IMR-90 (cell line): ENCODE measurements around the gene GGTLC2. TPM values are rescaled to one million over a fixed set of nuclear protein-coding genes. Genes with fewer than 3 reads are reported as not detected.

Experiments
- ATAC-seq: fragments of 200-7000 bp; cut with Tn5 transposase; 2 replicates; pipeline ENCODE4 v1.9.1; 2020; ENCODE audit warnings: low read depth, mild to moderate bottlenecking, moderate library complexity
- BruUV-seq: library from RNA; stranded (reverse); fragments of 400-500 nt; replicated peaks from 2 replicates; lab custom pipeline; 2021; lab: Mats Ljungman, UMichigan
- CTCF ChIA-PET: fragments of 300-600 bp; formaldehyde crosslinking; extraction: SDS; loops from one replicate; lab custom pipeline; 2021; ENCODE audit warnings: antibody characterized with exemption; lab: Yijun Ruan, JAX
- POLR2A ChIA-PET: fragments of 300-600 bp; sonication (Branson Sonifier 250); formaldehyde crosslinking; loops from one replicate; lab custom pipeline; 2022; ENCODE audit warnings: antibody characterized with exemption; ENCODE audit not compliant: unreplicated experiment; lab: Charles Lee
- DNase-seq: peaks from one replicate; pipeline ENCODE4 v3.0.0; 2013
- H2AFZ ChIP-seq: replicated peaks from 2 replicates; pipeline ENCODE3; 2013; ENCODE audit warnings: low read length, mild to moderate bottlenecking; ENCODE audit not compliant: poor library complexity
- H2AK5ac ChIP-seq: 2 replicates; pipeline ENCODE4 v1.6.1; 2013; ENCODE audit warnings: low read depth, low read length, inconsistent platforms
- H2AK9ac ChIP-seq: replicated peaks from 2 replicates; pipeline ENCODE3; 2013; ENCODE audit warnings: mild to moderate bottlenecking, low read depth, low read length, moderate library complexity; ENCODE audit not compliant: poor library complexity
- H2BK120ac ChIP-seq: 2 replicates; pipeline ENCODE4 v1.6.1; 2013; ENCODE audit warnings: low read depth, low read length, inconsistent platforms
- H2BK15ac ChIP-seq: 3 replicates; pipeline ENCODE4 v1.6.1; 2013; ENCODE audit warnings: low read depth, low read length, inconsistent platforms
- H2BK20ac ChIP-seq: 2 replicates; pipeline ENCODE4 v1.6.1; 2013; ENCODE audit warnings: low read depth, mild to moderate bottlenecking, inconsistent platforms, low read length, moderate library complexity
- H2BK5ac ChIP-seq: 2 replicates; pipeline ENCODE4 v1.6.1; 2013; ENCODE audit warnings: mild to moderate bottlenecking, low read depth, low read length, inconsistent platforms; ENCODE audit not compliant: poor library complexity, severe bottlenecking
- H3K14ac ChIP-seq: replicated peaks from 2 replicates; pipeline ENCODE4 v1.6.1; 2013; ENCODE audit warnings: low read depth, low read length, inconsistent platforms
- H3K18ac ChIP-seq: 2 replicates; pipeline ENCODE4 v1.6.1; 2013; ENCODE audit warnings: low read depth, low read length, control low read depth
- H3K23ac ChIP-seq: 2 replicates; pipeline ENCODE4 v1.6.1; 2013; ENCODE audit warnings: low read depth, low read length, inconsistent platforms
- H3K27ac ChIP-seq: 2 replicates; pipeline ENCODE4 v1.5.1; 2013; ENCODE audit warnings: mild to moderate bottlenecking, control low read depth, low read length; ENCODE audit not compliant: insufficient read depth
- H3K27me3 ChIP-seq: 2 replicates; pipeline ENCODE4 v1.6.1; 2013; ENCODE audit warnings: low read length; ENCODE audit not compliant: control insufficient read depth, insufficient read depth
- H3K36me3 ChIP-seq: 2 replicates; pipeline ENCODE4 v1.6.1; 2013; ENCODE audit warnings: low read length, mixed read lengths; ENCODE audit not compliant: control insufficient read depth, insufficient read depth
- H3K4ac ChIP-seq: 2 replicates; pipeline ENCODE4 v1.6.1; 2013; ENCODE audit warnings: low read depth, low read length, inconsistent platforms
- H3K4me1 ChIP-seq: 2 replicates; pipeline ENCODE4 v1.6.1; 2013; ENCODE audit warnings: low read length, mixed read lengths; ENCODE audit not compliant: control insufficient read depth, insufficient read depth
- H3K4me2 ChIP-seq: 2 replicates; pipeline ENCODE4 v1.6.1; 2013; ENCODE audit warnings: low read depth, mild to moderate bottlenecking, control low read depth, low read length, moderate library complexity
- H3K4me3 ChIP-seq: 2 replicates; pipeline ENCODE4 v1.5.1; 2013; ENCODE audit warnings: low read depth, mild to moderate bottlenecking, control low read depth, low read length, moderate library complexity; ENCODE audit not compliant: insufficient read depth
- H3K56ac ChIP-seq: 2 replicates; pipeline ENCODE4 v1.6.1; 2013; ENCODE audit warnings: low read length, inconsistent platforms; ENCODE audit not compliant: insufficient read depth; ENCODE audit errors: extremely low read depth
- H3K79me1 ChIP-seq, 2 experiments: 2 replicates each; pipeline ENCODE4 v1.6.1; 2013; ENCODE audit warnings: low read length in 2 of 2, inconsistent platforms in 1 of 2, low read depth in 1 of 2
- H3K9ac ChIP-seq: 2 replicates; pipeline ENCODE4 v1.6.1; 2013; ENCODE audit warnings: low read depth, low read length, control low read depth
- H3K9me1 ChIP-seq: 2 replicates; pipeline ENCODE4 v1.6.1; 2013; ENCODE audit warnings: low read length, inconsistent platforms; ENCODE audit not compliant: insufficient read depth
- H3K9me3 ChIP-seq: 2 replicates; pipeline ENCODE4 v1.6.1; 2013; ENCODE audit warnings: low read length; ENCODE audit not compliant: control insufficient read depth, insufficient read depth
- H4K20me1 ChIP-seq: 2 replicates; pipeline ENCODE4 v1.6.1; 2013; ENCODE audit warnings: low read length, inconsistent platforms; ENCODE audit not compliant: insufficient read depth
- H4K5ac ChIP-seq: 2 replicates; pipeline ENCODE4 v1.6.1; 2013; ENCODE audit warnings: mild to moderate bottlenecking, low read depth, low read length, control low read depth
- H4K8ac ChIP-seq, 2 experiments: 2 replicates each; pipeline ENCODE4 v1.6.1; 2013; ENCODE audit warnings: low read depth in 2 of 2, low read length in 2 of 2, control low read depth in 1 of 2, inconsistent platforms in 1 of 2
- H4K91ac ChIP-seq: 2 replicates; pipeline ENCODE4 v1.6.1; 2013; ENCODE audit warnings: low read depth, low read length, inconsistent platforms; ENCODE audit not compliant: insufficient read depth
- BHLHE40 ChIP-seq: fragments of 150-350 bp; IDR thresholded peaks from 2 replicates; pipeline ENCODE4 v1.6.1; 2016; ENCODE audit warnings: mild to moderate bottlenecking, low read depth, low read length
- CEBPB ChIP-seq: IDR thresholded peaks from 2 replicates; pipeline ENCODE4 v1.6.1; 2012; ENCODE audit warnings: low read depth, low read length, improper control_type of control experiment
- CHD1 ChIP-seq: IDR thresholded peaks from 2 replicates; pipeline ENCODE4 v1.6.1; 2012; ENCODE audit warnings: low read depth, low read length, improper control_type of control experiment
- ELK1 ChIP-seq: fragments of 150-350 bp; IDR thresholded peaks from 2 replicates; pipeline ENCODE4 v1.6.1; 2016; ENCODE audit warnings: low read depth, mild to moderate bottlenecking, low read length, moderate library complexity, borderline replicate concordance
- FOS ChIP-seq: fragments of 150-350 bp; IDR thresholded peaks from 2 replicates; pipeline ENCODE4 v1.6.1; 2016; ENCODE audit warnings: low read depth, low read length
- MAFK ChIP-seq: IDR thresholded peaks from 2 replicates; pipeline ENCODE4 v1.6.1; 2012; ENCODE audit warnings: low read depth, low read length, improper control_type of control experiment
- MAZ ChIP-seq: IDR thresholded peaks from 2 replicates; pipeline ENCODE4 v1.6.1; 2012; ENCODE audit warnings: low read depth, mild to moderate bottlenecking, low read length, improper control_type of control experiment, moderate library complexity, borderline replicate concordance
- MXI1 ChIP-seq: IDR thresholded peaks from 2 replicates; pipeline ENCODE4 v1.6.1; 2012; ENCODE audit warnings: low read depth, mild to moderate bottlenecking, low read length, moderate library complexity, borderline replicate concordance
- NFE2L2 ChIP-seq: fragments of 150-350 bp; IDR thresholded peaks from 2 replicates; pipeline ENCODE4 v1.6.1; 2016; ENCODE audit warnings: low read depth, mild to moderate bottlenecking, low read length
- POLR2A ChIP-seq: IDR thresholded peaks from 2 replicates; pipeline ENCODE4 v1.6.1; 2012; ENCODE audit warnings: mild to moderate bottlenecking, low read depth, low read length
- RAD21 ChIP-seq: IDR thresholded peaks from 2 replicates; pipeline ENCODE4 v1.6.1; 2012; ENCODE audit warnings: low read length, improper control_type of control experiment
- RCOR1 ChIP-seq: IDR thresholded peaks from 2 replicates; pipeline ENCODE4 v1.6.1; 2012; ENCODE audit warnings: mild to moderate bottlenecking, low read length, improper control_type of control experiment; ENCODE audit not compliant: insufficient replicate concordance
- SMC3 ChIP-seq: fragments of 150-350 bp; IDR thresholded peaks from 2 replicates; pipeline ENCODE4 v1.6.1; 2016; ENCODE audit warnings: low read depth, mild to moderate bottlenecking, antibody characterized with exemption, low read length, moderate library complexity
- USF2 ChIP-seq: fragments of 150-350 bp; IDR thresholded peaks from 2 replicates; pipeline ENCODE4 v1.6.1; 2017; ENCODE audit warnings: mild to moderate bottlenecking, antibody characterized with exemption, low read length, low read depth
- WGBS, 2 experiments: methylation state at CpG; one replicate each; pipeline versions ENCODE4 v1.1.5 to v1.1.7; 2013; ENCODE audit warnings: missing lambda C conversion rate in 2 of 2; ENCODE audit not compliant: insufficient read length in 1 of 2; ENCODE audit errors: extremely low coverage in 2 of 2; 5-methylcytosine and 5-hydroxymethylcytosine counted together
- dilution Hi-C: fragments of 300-500 bp; cut with HindIII; formaldehyde crosslinking; loops from one replicate; pipeline ENCODE4 v1.14.3; 2018; ENCODE audit warnings: low sequenced_read_pairs; ENCODE audit not compliant: unreplicated experiment
- in situ Hi-C: fragments of 300-500 bp; cut with MboI; formaldehyde crosslinking; loops from 3 replicates; pipeline ENCODE4 v1.14.3; 2019; ENCODE audit warnings: low sequenced_read_pairs, inconsistent platforms, mixed read lengths
- intact Hi-C: fragments of 100-400 bp; cut with micrococcal nuclease; formaldehyde crosslinking; loops from 2 replicates; pipeline ENCODE4 v1.10.0; 2022
- polyA plus RNA-seq, 3 experiments: library from polyadenylated mRNA; depleted of rRNA; stranded (reverse); fragments of >200 nt; gene quantifications; 2 replicates each; pipeline ENCODE4 v1.2.3, GENCODE V29; 2012; ENCODE audit warnings: low replicate concordance in 1 of 3
- total RNA-seq: library from RNA; depleted of rRNA; stranded (reverse); fragments of >200 nt; gene quantifications from 2 replicates; pipeline ENCODE4 v1.2.3, GENCODE V29; 2012

The GGTLC2 gene
- total and polyA plus RNA-seq, 2 of the 4 experiments (the other 2 are of a cell fraction) = 0.09 TPM; not detected in 1

GRCh38 chr22:22661275-22661674 lies 16.9 kb downstream of the GGTLC2 start:
- no peaks in the 10 kb centered on the region for H3K36me3 ChIP-seq
- ChIA-PET POLR2A (no interaction called here), CTCF (interaction anchor here (1.6 kb wide), 1 partner anchor 24 kb away, joined by 3 read pairs; no protein-coding TSS in a partner anchor)
- no peak overlapping the region for H3K27ac ChIP-seq
- H3K56ac ChIP-seq = no peak overlapping the region
- H3K4me2 ChIP-seq = no peak overlapping the region
- H3K9me1 ChIP-seq = no peaks in the 10 kb centered on the region
- H2BK20ac ChIP-seq = no peak overlapping the region
- intact Hi-C loops = loop anchor here (10.0 kb wide), 1 partner anchor 84 kb away; no protein-coding TSS in a partner anchor
- TF ChIP-seq USF2 (no peak), SMC3 (no peak), RCOR1 (no peak), MAZ (no peak), RAD21 (no peak), BHLHE40 (no peak), FOS (no peak), MXI1 (no peak), CHD1 (no peak), MAFK (no peak), POLR2A (no peak), CEBPB (no peak), NFE2L2 (no peak), ELK1 (no peak)
- peaks cover 44% of the 10 kb centered on the region for H3K27me3 ChIP-seq
- no peak overlapping the region for H2BK5ac ChIP-seq
- H3K4ac ChIP-seq = no peak overlapping the region
- no peak overlapping the region for H4K91ac ChIP-seq
- in situ Hi-C loops = no loop called here
- no peaks in the 10 kb centered on the region for H3K4me1 ChIP-seq
- no TSS peak for BruUV-seq
- no peak overlapping the region for H4K8ac ChIP-seq
- WGBS, 2 experiments = 20% methylated on average over 1 of the region's 4 CpGs; no CpG with 5 or more reads in 1 of the 2 experiments
- H3K79me1 ChIP-seq = no peaks in the 10 kb centered on the region
- DNase-seq (no peak), ATAC-seq (no peak)
- no peak overlapping the region for H2BK120ac ChIP-seq
- no peak overlapping the region for H3K23ac ChIP-seq
- H2AK9ac ChIP-seq = no peak overlapping the region
- H4K20me1 ChIP-seq = no peaks in the 10 kb centered on the region
- no peaks in the 10 kb centered on the region for H3K9me3 ChIP-seq
- H3K14ac ChIP-seq = no peak overlapping the region
- no peak overlapping the region for H2AK5ac ChIP-seq
- dilution Hi-C loops = no loop called here
- H3K4me3 ChIP-seq = no peak overlapping the region
- no peak overlapping the region for H3K18ac ChIP-seq
- no peak overlapping the region for H4K5ac ChIP-seq
- H2AFZ ChIP-seq = no peak overlapping the region
- no peak overlapping the region for H3K9ac ChIP-seq
- H2BK15ac ChIP-seq = no peak overlapping the region
